Body of pancreas (tissue), 4 donors: ENCODE results near the gene TMEM129. TPM values are rescaled to one million over a fixed set of nuclear protein-coding genes. Genes with fewer than 3 reads are reported as not detected.

Source experiments
- ATAC-seq: fragments of 150-250 bp; one replicate; pipeline ENCODE4 v1.9.1; 2016
- DNase-seq, 4 donors: peaks; one replicate each; pipeline ENCODE4 v3.0.0-alpha.2; 2019
- H3K27ac ChIP-seq, 4 donors: fragments of 200-600 bp; sonication (generic); 1 replicate in 3 of 4; 2 replicates in 1 of 4; pipeline versions ENCODE4 v1.5.1 to v1.6.1; 2016 to 2019; ENCODE audit warnings: mild to moderate bottlenecking in 1 of 4, mixed read lengths in 1 of 4, moderate library complexity in 1 of 4
- H3K27me3 ChIP-seq, 2 donors: fragments of 200-600 bp; sonication (generic); one replicate each; pipeline ENCODE4 v1.6.0; 2016; ENCODE audit warnings: mild to moderate bottlenecking in 1 of 2
- H3K36me3 ChIP-seq, 2 donors: fragments of 200-600 bp; sonication (generic); replicated peaks in 1 of 2; 2 replicates each; pipeline ENCODE4 v1.5.1; 2016; ENCODE audit warnings: low read depth in 2 of 2; ENCODE audit not compliant: insufficient read depth in 1 of 2
- H3K4me1 ChIP-seq: fragments of 200-600 bp; sonication (generic); one replicate; pipeline ENCODE4 v1.6.0; 2016
- H3K4me3 ChIP-seq, 2 donors: fragments of 200-600 bp; sonication (generic); 1 replicate in 1 of 2; 2 replicates in 1 of 2; pipeline ENCODE4 v1.5.1; 2016 to 2019
- H3K9me3 ChIP-seq, 3 donors: fragments of 200-600 bp; sonication (generic); 1 replicate in 2 of 3; 2 replicates in 1 of 3; pipeline ENCODE4 v1.5.1; 2016
- CTCF ChIP-seq, 7 experiments: fragments of 450-650 bp in 4 of 7; fragments of 200-600 bp in 3 of 7; sonication (generic) in 3 of 7; IDR thresholded peaks; one replicate each; pipeline ENCODE4 v1.5.1; 2016 to 2019; ENCODE audit warnings: antibody characterized with exemption in 7 of 7
- POLR2A ChIP-seq, 3 donors: fragments of 450-650 bp; IDR thresholded peaks; one replicate each; pipeline ENCODE4 v1.6.1; 2016; ENCODE audit warnings: antibody characterized with exemption in 3 of 3, mild to moderate bottlenecking in 2 of 3
- WGBS, 2 donors: methylation state at CpG; one replicate each; pipeline ENCODE4 v1.1.5; 2017; 5-methylcytosine and 5-hydroxymethylcytosine counted together
- intact Hi-C: fragments of 100-400 bp; cut with DNase I; formaldehyde crosslinking; loops from one replicate; pipeline ENCODE4 v1.15.1; 2023
- total RNA-seq, 2 donors: library from RNA; depleted of rRNA; stranded (reverse); fragments of >200 nt; gene quantifications; one replicate each; pipeline ENCODE4 v1.1.0, GENCODE V29; 2016

The TMEM129 gene
- total RNA-seq, 2 donors from 2014 or later: 26.7 to 53.1 TPM

GRCh38 chr4:1670279-1670678, 50.8 kb downstream of the TMEM129 start:
- Histone ChIP-seq H3K4me3 (no peak overlapping the region), H3K4me1 (no peaks in the 10 kb centered on the region), H3K36me3 (no peaks in the 10 kb centered on the region), H3K9me3 (no peaks in the 10 kb centered on the region), H3K27me3 (no peaks in the 10 kb centered on the region), H3K27ac (no peak overlapping the region)
- no peak for TF ChIP-seq POLR2A (IDR thresholded peaks at IDR 0.05)
- no peak for TF ChIP-seq CTCF (IDR thresholded peaks at IDR 0.05)
- ATAC-seq (no peak), DNase-seq (no peak)
- WGBS, 2 donors: 90 to 100% methylated on average over 2 to 10 of the region's 11 CpGs
- intact Hi-C loops: no loop called here

DNA sequence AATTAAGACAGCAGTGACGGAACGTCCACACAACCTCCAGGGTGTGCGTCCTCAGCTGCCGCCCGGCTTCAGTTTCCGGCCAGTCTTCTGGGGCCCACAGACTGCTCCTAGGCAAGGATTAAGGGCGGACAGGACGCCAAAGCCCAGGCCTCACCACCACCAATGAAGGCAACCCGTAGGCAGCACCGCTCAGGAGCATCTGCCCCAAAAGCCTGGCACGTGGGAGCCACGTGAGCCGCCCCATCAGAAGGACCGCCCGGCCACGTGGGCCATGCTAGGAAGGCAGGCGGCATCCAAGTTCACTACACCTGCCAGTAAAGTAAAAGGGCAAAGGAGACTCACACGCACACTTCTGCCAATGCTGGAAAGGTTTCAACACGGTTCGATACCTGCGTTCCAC, 51.3 kb downstream of the TMEM129 start:
- H3K9me3 ChIP-seq: no peaks in the 10 kb centered on the region
- TF ChIP-seq POLR2A (IDR thresholded peaks at IDR 0.05): no peak
- TF ChIP-seq CTCF (IDR thresholded peaks at IDR 0.05): no peak
- H3K4me1 ChIP-seq: no peaks in the 10 kb centered on the region
- H3K4me3 ChIP-seq: no peak overlapping the region
- no peaks in the 10 kb centered on the region for H3K27me3 ChIP-seq
- no peaks in the 10 kb centered on the region for H3K36me3 ChIP-seq
- ATAC-seq: no peak
- intact Hi-C loops: no loop called here
- no peak for DNase-seq
- WGBS, 2 donors: 89 to 93% methylated on average over 12 to 21 of the region's 21 CpGs
- H3K27ac ChIP-seq: no peak overlapping the region

- no peak overlapping the region for H3K4me3 ChIP-seq
- WGBS, 2 donors: 85 to 91% methylated on average over 5 to 12 of the region's 12 CpGs
- TF ChIP-seq POLR2A (IDR thresholded peaks at IDR 0.05) (no peak), CTCF (IDR thresholded peaks at IDR 0.05) (no peak)
- ATAC-seq (no peak), DNase-seq (no peak)
- H3K27ac ChIP-seq: no peak overlapping the region
- no peaks in the 10 kb centered on the region for H3K4me1 ChIP-seq
- intact Hi-C loops: no loop called here
- no peaks in the 10 kb centered on the region for H3K27me3 ChIP-seq
- no peaks in the 10 kb centered on the region for H3K36me3 ChIP-seq
- no peaks in the 10 kb centered on the region for H3K9me3 ChIP-seq
Observed at GRCh38 chr4:1669270-1669669, 51.9 kb downstream of the TMEM129 start.

DNA sequence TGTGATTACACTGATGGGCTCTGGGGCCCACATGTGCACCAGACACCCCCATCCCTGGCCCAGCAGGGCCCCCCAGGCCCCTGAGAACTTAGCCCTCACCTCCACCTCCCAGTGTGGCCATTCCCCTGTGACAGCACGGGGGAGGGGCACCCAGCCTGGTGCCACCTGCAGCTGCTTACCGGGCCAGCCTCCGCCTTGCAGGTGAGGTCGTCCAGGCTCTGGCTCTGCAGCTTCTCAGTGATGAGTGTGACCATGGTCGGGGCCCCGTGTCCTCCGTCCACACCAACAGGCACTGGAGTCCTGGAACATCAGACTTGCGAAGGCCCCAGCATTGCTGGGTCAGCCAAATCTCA, 52.7 kb downstream of the TMEM129 start:
- H3K4me3 ChIP-seq: no peak overlapping the region
- 77 to 100% methylated on average over 1 to 8 of the region's 8 CpGs for WGBS, 2 donors
- H3K36me3 ChIP-seq: no peaks in the 10 kb centered on the region
- H3K4me1 ChIP-seq: no peaks in the 10 kb centered on the region
- H3K27ac ChIP-seq: no peak overlapping the region
- ATAC-seq (no peak), DNase-seq (no peak)
- H3K9me3 ChIP-seq: no peaks in the 10 kb centered on the region
- no peaks in the 10 kb centered on the region for H3K27me3 ChIP-seq
- intact Hi-C loops: no loop called here
- TF ChIP-seq CTCF (IDR thresholded peaks at IDR 0.05) (no peak), POLR2A (IDR thresholded peaks at IDR 0.05) (no peak)

DNA sequence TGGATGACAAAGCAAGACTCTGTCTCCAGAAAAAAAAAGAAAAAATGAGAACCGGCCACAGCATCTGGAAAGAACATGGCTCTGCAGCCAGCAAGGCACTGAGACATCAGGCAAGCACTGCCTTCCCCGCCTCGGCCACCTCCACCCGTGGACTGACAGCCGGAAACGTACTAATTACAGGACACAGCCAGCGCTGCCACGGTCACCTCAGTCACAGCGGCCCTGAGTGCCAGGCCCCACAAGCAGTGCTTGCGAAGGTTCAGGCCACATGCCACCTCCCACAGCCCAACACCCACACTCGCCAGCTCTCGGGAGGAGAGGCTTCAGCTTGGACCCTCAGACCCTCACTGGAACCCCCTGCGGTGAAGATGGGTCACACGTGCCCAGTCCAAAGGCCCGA, 53.9 kb downstream of the TMEM129 start:
- DNase-seq (no peak), ATAC-seq (no peak)
- no peaks in the 10 kb centered on the region for H3K9me3 ChIP-seq
- no peak for TF ChIP-seq CTCF (IDR thresholded peaks at IDR 0.05)
- no peak for TF ChIP-seq POLR2A (IDR thresholded peaks at IDR 0.05)
- no peaks in the 10 kb centered on the region for H3K4me1 ChIP-seq
- WGBS, 2 donors: 85 to 92% methylated on average over 14 to 15 of the region's 15 CpGs
- intact Hi-C loops: no loop called here
- H3K4me3 ChIP-seq: no peak overlapping the region
- H3K27me3 ChIP-seq: no peaks in the 10 kb centered on the region
- H3K27ac ChIP-seq: no peak overlapping the region
- H3K36me3 ChIP-seq: no peaks in the 10 kb centered on the region
